Cardiac fibroblast (primary cell): ENCODE measurements around the gene TXNDC16.

Experiments used
- DNase-seq, 2 donors: peaks; one replicate each; pipeline versions ENCODE4 v3.0.0 to v3.0.0-alpha.2; 2010; ENCODE audit warnings: low read depth in 2 of 2
- H3K4me3 ChIP-seq, 2 donors: replicated peaks in 1 of 2; 1 replicate in 1 of 2; 2 replicates in 1 of 2; pipeline ENCODE4 v1.5.1; 2011; ENCODE audit warnings: low read depth in 2 of 2, low read length in 2 of 2, mild to moderate bottlenecking in 2 of 2, moderate library complexity in 1 of 2
- TF ChIP-seq, protein P1 (sequence below): IDR thresholded peaks from one replicate; pipeline ENCODE4 v1.5.1; 2011; ENCODE audit warnings: low read depth, mild to moderate bottlenecking, low read length, inconsistent platforms

The TXNDC16 gene

GRCh38 chr14:52553002-52553670, 831 bp upstream of the TXNDC16 start:
- peak overlapping the region; percentile 71 to 79 for H3K4me3 ChIP-seq
- TF ChIP-seq, protein P1, sequence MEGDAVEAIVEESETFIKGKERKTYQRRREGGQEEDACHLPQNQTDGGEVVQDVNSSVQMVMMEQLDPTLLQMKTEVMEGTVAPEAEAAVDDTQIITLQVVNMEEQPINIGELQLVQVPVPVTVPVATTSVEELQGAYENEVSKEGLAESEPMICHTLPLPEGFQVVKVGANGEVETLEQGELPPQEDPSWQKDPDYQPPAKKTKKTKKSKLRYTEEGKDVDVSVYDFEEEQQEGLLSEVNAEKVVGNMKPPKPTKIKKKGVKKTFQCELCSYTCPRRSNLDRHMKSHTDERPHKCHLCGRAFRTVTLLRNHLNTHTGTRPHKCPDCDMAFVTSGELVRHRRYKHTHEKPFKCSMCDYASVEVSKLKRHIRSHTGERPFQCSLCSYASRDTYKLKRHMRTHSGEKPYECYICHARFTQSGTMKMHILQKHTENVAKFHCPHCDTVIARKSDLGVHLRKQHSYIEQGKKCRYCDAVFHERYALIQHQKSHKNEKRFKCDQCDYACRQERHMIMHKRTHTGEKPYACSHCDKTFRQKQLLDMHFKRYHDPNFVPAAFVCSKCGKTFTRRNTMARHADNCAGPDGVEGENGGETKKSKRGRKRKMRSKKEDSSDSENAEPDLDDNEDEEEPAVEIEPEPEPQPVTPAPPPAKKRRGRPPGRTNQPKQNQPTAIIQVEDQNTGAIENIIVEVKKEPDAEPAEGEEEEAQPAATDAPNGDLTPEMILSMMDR: no peak
- DNase-seq: peak; percentile 1 to 6

DNA sequence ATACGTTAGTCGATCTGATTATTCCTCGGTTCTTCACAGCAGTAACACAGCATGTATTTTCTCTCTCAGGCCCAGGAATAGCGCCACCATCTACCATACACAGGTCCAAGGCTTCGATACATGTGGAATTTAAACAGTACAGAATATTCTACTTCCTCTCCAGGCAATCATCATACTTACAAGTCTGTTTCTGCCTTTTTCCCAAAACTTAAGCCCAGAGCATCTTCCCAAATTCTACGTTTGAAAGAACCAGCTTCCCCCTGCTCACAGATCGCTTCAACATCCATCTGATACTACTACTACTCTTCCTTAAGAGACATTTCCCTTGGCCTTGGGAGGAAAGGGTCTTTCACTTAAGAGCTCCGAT, 626 bp downstream of the TXNDC16 start:
- TF ChIP-seq, protein P1: peak; percentile 43
- peak; percentile 41 to 59 for DNase-seq
- peak overlapping the region; percentile 89 to 94 for H3K4me3 ChIP-seq

DNA sequence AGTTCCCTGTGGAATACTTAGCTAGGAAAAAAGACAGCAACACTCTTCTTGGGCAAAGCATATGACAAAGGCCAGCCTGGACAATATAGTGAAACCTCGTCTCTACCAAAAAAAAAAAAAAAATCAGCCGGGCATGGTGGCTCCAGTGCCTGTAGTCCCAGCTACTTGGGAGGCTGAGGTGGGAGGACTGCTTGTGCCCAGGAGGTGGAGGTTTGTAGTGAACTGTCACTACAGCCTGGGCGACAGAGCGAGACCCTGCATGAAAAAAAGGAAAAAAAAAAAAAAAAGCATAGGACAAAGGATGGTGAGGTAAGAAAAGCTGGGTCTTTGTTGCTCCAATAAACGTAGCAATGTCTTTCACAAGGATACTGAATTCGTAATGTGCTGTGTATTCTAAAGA, 1.1 kb downstream of the TXNDC16 start:
- H3K4me3 ChIP-seq: peak overlapping the region in 1 of 2 donors; percentile 89
- TF ChIP-seq, protein P1: no peak
- DNase-seq: no peak

- TF ChIP-seq, protein P1: no peak
- DNase-seq: no peak
- H3K4me3 ChIP-seq: no peak overlapping the region
These were observed 1.6 kb downstream of the TXNDC16 start for GRCh38 chr14:52550661-52551060.

DNA sequence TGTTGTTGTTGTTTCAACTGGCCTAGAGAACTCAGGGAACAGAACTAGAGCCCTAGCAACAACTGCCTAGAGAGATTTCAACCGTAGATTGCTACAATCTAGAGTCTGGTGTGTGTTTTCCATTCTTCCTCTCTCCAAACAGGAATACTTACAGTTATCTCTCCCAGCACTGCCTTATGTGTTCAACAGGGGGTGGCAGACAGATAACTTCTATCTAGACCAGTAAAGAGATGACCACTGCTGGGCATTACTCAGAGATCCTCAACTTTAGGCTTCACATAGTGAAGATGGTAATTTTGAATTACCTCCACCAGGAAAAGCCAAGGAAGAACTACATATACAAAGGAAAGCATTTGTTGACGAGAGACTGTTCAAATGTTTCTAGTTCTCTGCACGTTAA, 4.8 kb downstream of the TXNDC16 start:
- DNase-seq: no peak
- TF ChIP-seq, protein P1: no peak
- H3K4me3 ChIP-seq: no peak overlapping the region

GRCh38 chr14:52547027-52547426, 5.3 kb downstream of the TXNDC16 start:
- TF ChIP-seq, protein P1: no peak
- no peak overlapping the region for H3K4me3 ChIP-seq
- DNase-seq: no peak

DNA sequence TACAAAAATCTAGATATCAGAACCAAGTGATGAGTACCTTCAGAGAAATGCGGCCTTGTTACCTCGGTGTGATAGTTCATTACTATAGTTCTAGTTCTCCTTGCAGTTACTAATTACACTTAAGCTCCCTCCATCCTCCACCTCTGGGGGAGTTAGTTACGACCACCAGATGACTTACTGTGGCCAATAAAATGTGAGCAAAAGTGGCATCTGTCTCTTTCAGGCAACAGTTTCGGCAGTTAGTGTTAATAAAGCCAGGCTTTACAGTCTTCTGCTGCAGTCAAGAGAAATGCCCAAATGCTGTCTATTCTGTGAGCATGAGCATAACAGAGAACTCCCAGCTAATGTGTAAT, 6.0 kb downstream of the TXNDC16 start:
- TF ChIP-seq, protein P1: no peak
- no peak overlapping the region for H3K4me3 ChIP-seq
- no peak for DNase-seq
